Activated CD8-positive, alpha-beta memory T cell treated with anti-CD3 and anti-CD28 coated beads for 24 hours (primary cell): ENCODE results near the gene LTBP1.

Experiments used
- DNase-seq: peaks from one replicate; pipeline ENCODE4 v3.0.0-alpha.2; 2020

The LTBP1 gene

GRCh38 chr2:33083699-33084387 lies 137.1 kb downstream of the LTBP1 start:
- no peak for DNase-seq

GRCh38 chr2:33084433-33084832 lies 137.7 kb downstream of the LTBP1 start:
- no peak for DNase-seq

DNA sequence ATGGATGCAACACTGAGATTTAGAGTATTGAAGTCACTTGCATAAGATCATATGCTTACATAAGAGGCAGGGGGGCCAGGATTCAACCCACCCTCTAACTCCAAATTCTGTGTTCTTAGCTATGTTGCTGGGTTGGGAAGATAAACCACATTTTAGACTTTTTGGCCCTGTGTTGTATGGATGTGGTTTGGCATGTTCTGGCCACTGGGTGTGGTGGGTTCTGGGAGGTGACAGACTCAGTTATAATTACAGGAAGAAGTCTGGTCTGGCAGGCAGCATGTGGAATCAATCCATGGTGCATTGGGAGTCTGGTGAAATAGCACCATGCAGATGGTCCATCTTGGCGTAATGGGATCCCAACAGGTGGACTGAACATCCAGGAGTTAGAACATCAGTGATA lies 138.9 kb downstream of the LTBP1 start:
- no peak for DNase-seq

- no peak for DNase-seq
Observed at GRCh38 chr2:33086400-33087015, 139.8 kb downstream of the LTBP1 start.

DNA sequence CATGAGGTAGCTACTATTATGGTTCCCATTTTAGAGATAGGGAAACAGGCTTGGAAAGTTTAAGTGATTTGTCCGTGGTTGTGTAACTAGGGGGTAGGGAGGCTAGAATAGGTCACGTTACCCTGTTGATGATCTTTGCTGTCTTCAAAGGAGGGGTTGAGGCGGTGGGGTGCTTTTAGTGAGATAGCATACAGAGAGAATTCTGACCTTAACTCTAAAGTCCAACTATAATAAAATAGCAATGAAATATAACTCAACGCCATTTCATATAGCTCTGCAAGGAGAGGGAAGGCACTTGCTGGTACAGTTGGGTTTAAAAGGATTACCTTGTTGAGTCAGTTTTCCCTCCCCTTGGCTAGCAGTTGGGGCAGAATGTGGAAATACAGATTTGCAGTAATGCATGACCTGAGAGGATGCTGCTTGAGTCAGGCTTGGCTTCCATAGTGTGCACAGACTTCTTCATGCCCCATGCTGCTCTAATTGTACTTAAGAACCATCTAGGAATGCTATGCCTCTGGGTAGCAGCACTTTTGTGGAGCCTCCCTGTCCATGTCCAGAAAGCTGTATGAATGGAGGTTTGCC lies 143.9 kb downstream of the LTBP1 start:
- DNase-seq, result no peak

DNA sequence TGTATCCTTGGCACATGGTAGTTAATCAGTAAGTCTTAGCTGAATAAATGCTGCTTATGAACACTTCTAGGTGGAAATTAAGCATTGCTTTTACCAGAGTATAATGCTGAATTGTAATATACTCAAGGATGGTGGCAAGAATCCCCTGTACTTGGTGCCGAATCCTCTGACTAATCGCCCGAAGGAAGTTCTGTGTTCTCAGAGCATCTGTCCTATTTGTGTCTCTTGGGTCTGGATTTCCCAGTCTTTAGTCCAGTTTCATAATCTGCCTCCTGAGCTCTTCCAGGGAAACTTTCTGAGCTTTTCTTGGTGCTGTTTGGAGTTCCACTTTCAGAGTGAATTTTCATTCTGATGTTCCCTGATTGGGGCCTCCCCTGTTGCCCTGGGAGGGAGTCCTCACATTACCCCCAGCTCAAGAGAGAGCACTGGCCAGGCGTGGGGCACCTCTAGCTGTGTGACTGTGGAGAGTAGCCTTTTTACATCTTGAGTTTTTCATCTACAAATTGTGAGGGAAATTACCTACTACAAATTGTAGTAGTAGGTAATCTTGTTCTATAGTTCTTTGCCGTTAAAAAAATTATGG lies 144.9 kb downstream of the LTBP1 start:
- no peak for DNase-seq

DNA sequence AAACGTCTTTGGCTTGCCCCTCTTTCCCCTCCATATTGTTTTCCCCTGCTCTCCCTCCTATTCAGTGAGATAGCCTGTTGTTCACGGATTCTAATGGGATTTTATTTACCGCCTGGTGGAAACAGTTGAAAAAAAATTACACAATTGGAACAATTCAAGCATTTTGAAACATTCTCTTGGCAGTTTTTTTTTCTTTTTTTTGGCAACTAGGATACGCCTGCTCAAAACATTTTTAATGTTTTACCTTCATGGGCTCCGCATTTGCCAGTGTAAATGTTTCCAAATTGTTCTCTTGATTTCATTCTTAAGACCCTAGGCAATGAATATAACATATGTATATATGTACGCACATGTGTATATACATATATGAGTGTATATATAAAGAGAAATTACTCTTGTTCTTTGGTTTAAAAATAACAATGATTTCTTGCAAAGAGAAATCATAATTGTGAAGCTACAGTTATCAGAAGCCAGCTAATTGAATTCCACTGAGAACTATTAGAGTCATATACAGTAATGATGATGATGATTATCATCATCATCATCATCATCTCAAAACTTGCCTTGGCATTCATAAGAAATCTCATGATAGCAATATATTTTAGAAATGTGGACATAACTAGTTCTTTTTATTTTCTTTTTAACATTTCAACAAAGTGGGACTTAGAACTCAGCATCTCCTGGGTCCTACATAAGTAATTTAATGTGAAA lies 146.7 kb downstream of the LTBP1 start:
- DNase-seq, result no peak

DNA sequence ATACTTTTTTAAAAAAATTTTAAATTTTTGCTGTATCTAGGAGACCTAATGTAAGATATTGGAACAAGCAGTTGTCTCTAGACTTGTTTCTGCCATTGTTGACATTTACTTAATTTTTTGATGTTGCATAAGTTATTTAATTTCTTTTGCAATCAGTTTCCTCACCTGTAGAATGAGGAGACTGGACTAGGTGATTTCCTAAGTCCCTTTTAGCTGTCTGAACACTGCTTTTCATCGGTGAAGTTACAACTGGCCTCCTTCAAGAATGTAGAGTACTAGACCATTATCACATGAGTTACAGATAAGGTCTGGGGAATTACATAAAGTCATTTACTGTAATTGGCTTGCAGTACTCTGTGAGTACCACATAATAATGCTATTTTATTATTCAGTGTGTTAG lies 147.6 kb downstream of the LTBP1 start:
- no peak for DNase-seq

DNA sequence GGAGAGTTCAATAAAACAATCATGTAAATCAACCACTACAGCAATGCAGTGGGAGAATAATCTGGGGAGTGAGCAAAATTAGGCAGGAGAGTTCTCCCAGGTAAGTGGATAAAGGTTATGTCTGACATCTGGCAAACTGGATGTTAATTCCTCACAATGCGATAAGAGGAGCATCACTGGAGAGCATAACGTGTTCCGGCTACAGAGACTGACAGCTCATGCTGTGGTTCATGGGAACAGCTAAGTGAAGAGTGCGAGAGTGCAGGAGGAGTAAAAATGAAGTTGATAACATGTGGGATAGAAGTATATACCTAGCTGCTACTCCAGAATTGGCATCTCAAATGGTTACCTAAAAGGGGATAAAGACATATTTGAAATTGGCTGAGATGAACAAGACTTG lies 153.2 kb downstream of the LTBP1 start:
- no peak for DNase-seq

DNA sequence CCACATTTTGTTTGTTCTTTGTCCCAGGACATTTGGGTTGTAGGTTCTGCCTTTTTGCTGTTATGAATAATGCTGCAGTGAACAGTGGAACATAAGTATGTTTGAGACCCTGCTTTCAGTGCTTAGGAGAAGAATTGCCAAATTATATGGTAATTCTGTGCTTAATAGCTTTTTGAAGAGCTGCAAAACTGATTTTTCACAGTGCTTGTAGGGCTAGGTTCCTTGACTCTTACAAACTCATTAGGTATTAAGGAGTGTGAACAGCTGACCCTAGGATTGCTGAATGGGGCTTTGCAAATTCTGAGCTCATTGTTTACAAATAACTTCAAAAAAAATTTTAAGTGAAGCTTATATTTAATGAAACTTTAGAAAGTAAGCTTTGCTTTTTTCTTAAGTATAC lies 154.2 kb downstream of the LTBP1 start:
- no peak for DNase-seq

DNA sequence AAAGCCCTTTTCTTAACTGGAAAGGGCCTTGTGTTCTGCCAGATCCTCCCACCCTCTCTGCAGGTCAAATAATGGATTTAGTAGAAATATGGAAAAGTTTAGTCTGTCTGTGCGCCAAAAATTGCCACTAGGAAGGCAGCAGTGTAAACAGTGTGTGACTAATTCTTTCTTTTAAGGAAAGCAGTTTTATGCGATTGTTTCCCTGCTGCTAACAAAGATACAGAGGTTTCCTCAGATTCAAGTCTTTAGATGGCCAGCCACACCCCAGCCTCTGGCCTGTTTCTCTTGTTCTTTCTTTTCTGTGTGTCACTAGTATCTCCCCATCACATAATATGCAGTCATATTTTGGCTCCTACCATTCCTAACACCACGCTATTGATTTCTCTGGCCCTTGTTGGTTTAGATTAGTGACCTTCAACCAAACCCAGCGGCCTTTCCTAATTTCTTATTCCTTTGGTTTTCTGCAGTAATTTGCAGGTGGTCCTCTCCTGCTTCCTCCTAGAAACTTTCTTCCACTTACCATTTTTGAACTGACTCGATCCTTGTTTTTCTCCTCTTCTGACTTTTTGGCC lies 157.4 kb downstream of the LTBP1 start:
- no peak for DNase-seq

- no peak for DNase-seq
Observed at GRCh38 chr2:33104726-33105125, 158.0 kb downstream of the LTBP1 start.

DNA sequence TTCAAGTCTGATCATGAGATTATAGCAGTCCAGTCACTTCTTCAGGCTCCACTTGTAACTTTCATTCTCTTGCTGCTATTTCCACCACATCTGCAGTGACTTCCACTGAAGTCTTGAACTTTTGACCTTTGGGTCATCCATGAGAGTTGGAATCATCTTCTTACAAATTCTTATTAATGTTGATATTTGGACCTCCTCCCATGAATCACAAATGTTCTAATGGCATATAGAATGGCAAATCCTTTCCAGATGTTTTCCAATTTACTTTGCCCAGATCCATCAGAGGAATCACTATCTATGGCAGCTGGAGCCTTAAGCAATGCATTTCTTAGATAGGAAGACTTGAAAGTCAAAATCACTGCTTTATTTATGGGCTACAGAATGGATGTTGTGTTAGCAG lies 159.4 kb downstream of the LTBP1 start:
- no peak for DNase-seq

DNA sequence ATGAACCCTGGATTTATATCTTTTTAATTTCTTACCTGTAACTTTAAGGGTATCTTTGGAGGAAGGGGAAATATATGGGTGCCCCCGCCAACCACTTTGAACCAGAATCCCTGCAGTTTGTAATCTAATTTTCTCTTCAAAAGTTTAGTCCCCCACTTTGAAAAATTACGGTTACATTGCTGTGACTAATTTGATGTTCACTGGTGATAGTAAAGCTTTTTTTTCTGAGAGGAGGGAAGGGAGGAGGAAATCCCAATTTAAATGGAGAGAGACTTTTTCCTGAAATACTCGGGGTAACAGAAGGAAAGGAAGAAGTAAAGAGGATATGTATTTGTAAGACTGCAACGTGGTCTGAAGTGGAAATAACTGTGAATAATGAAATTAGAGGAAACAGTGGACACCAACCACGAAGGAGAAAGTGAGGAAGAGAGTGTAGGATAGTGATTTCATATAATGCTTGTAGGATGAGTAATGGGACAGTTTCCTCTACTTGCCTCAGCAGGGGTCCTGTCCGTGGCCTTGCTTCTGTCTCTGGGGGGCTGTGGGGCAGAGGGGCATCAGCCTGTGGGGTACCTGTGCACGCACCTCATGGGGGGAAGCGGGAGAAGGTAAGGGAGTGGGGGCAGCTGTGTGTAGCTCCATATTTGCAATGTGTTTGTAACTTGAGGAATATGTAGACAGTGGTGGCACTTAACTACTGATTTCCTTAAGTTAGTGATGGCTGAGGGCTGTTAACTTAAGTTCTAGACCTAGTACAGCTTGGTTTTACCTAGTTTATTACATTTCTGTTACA lies 161.1 kb downstream of the LTBP1 start:
- DNase-seq, result no peak

DNA sequence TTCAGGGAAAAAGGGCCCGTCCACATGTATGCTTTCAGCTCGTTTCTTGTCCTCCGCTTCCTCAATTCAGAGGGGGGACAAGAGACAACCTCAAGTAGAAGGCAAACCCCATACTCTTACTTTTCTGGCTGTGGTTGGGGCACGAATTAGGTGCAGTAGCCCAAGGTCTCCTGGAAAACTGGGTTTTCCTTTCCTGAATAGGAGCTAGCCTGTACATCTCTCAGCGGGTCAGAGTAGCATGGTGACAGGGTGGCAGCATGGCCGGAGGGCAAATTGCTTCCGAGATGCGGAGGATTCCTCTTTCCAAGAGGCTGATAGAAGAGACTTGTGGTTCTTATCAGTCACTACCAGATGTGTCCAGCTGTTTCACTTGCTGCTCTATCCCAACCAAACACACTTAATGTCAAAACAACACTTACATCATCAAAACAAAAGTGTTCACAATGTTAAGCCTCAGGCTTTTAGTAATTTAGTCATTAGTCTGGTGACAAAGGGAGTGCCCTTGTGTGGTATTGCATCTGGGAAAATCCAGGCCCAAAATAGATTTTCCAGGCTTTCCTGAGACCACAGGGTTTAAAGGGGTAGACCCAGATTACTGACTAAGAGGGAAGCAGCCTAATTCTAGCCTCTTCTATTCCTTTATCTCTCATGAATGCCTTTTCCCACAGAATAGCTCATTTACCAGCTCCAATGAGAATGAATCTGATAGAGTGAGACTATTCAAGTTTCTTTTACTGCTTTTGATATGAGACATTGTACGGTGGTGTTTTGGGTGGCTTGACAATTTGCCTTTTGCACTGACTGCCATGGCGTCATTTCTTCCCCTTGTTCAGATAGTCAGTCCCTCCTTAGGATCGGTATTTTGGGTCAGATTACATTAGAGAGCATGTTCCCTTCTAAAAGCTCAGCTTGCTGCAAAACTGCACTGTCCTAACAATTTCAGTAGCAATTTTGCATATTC lies 162.0 kb downstream of the LTBP1 start:
- DNase-seq, result no peak

- DNase-seq, result no peak
Observed at GRCh38 chr2:33110461-33110860, 163.7 kb downstream of the LTBP1 start.

DNA sequence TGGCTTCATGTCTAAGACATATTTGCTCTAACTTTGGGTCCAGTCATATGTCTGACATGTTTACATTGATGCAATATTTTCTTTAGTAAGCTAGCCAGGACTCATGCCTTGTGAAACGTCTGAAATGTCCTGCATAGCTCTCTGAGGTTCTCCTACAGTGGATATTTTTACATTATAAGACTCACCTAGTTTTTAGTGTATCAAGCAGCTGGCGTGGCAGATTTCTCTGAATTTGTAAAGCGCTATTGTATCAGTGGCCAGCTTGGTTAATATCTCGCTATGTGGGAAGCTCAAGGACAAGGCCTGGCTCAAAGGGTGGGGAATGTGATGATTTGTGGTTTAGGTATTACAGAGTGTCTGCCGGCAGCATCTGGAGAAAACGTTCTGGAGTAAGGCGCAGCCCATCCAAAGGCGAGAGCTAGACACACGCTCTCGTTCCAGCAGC lies 164.3 kb downstream of the LTBP1 start:
- no peak for DNase-seq

DNA sequence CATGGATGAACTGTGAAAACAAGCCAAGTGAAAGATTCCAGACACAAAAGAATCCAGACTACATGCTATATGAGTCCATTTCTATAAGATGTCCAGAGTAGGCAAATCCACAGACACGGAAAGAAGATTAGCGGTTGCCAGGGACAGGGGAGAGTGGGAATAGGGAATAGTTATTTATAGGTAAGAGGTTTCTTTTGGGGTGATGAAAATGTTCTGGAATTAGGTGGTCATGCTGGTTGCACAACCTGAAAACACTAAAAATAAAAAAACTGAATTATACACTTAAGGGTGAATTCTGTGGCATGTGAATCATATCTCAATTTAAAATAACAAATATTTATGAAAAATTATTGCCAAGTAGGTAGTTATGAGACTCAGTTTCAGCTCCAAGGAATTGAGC lies 168.4 kb downstream of the LTBP1 start:
- DNase-seq, result no peak

DNA sequence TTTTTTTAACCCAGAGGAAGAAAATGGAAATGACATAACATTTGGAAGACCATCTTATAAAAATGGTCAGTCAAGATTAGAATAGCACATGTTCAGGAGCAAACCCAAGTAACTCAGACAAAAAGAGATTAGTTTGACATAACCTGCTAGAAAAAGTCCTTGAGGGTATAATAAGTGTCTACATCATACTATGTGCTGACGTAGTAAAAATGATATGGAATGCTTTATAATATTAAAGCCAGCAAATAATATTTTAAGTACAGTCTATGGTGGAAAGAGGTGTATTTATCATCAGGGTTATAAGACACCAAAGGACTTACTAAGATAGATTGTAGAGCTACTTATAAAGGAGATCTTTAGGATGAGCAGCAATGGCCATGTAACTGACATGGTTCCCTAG lies 169.0 kb downstream of the LTBP1 start:
- no peak for DNase-seq

GRCh38 chr2:33116799-33117198 lies 170.0 kb downstream of the LTBP1 start:
- DNase-seq, result no peak

- no peak for DNase-seq
Observed at GRCh38 chr2:33118651-33119050, 171.9 kb downstream of the LTBP1 start.
